K562 (cell line): ENCODE measurements around the gene OLFML2A. TPM values are rescaled to one million over a fixed set of nuclear protein-coding genes. Genes with fewer than 3 reads are reported as not detected.

Experiments used
- BACH1 ChIP-seq: fragments of 200-800 bp; sonication (Bioruptor generic); IDR thresholded peaks from 2 replicates; pipeline ENCODE4 v1.6.1; 2016; ENCODE audit warnings: missing genetic modification characterization, missing compliant biosample characterization
- DIDO1 ChIP-seq: fragments of 450-650 bp; IDR thresholded peaks from 2 replicates; pipeline ENCODE4 v1.6.1; 2016; ENCODE audit warnings: low read depth, missing biosample characterization, missing genetic modification characterization
- DNMT1 ChIP-seq: fragments of 450-650 bp; IDR thresholded peaks from 2 replicates; pipeline ENCODE4 v1.6.1; 2016; ENCODE audit warnings: antibody characterized with exemption, mild to moderate bottlenecking
- EHMT2 ChIP-seq: fragments of 450-650 bp; IDR thresholded peaks from 2 replicates; pipeline ENCODE4 v1.6.1; 2018; ENCODE audit warnings: antibody characterized with exemption
- GATAD2B ChIP-seq: fragments of 450-650 bp; IDR thresholded peaks from 2 replicates; pipeline ENCODE4 v1.6.1; 2017; ENCODE audit warnings: mild to moderate bottlenecking, borderline replicate concordance
- KDM2B ChIP-seq: fragments of 250-450 bp; sonication (Bioruptor Pico); IDR thresholded peaks from 2 replicates; pipeline ENCODE4 v1.8.0; 2021; ENCODE audit warnings: mild to moderate bottlenecking, moderate library complexity
- NR2C1 ChIP-seq, 2 experiments: fragments of 450-650 bp; IDR thresholded peaks; 2 replicates each; pipeline ENCODE4 v1.6.1; 2017; ENCODE audit warnings: mild to moderate bottlenecking in 2 of 2, antibody characterized with exemption in 1 of 2, inconsistent platforms in 1 of 2, missing compliant biosample characterization in 1 of 2, missing genetic modification characterization in 1 of 2
- RAD21 ChIP-seq, 2 experiments: fragments of 250-450 bp in 1 of 2; fragments of 450-650 bp in 1 of 2; sonication (Bioruptor Pico) in 1 of 2; formaldehyde crosslinking in 1 of 2; IDR thresholded peaks in 1 of 2; conservative IDR thresholded peaks in 1 of 2; 2 replicates each; pipeline versions ENCODE4 v1.4.0 to v1.8.0; 2020 to 2022; ENCODE audit warnings: mild to moderate bottlenecking in 2 of 2, moderate library complexity in 1 of 2
- RBM25 ChIP-seq: fragments of 200-400 bp; formaldehyde crosslinking; IDR thresholded peaks from 2 replicates; pipeline ENCODE4 v1.6.1; 2018; ENCODE audit warnings: low read length, low read depth, moderate library complexity; ENCODE audit not compliant: severe bottlenecking
- SAFB ChIP-seq: fragments of 200-400 bp; formaldehyde crosslinking; IDR thresholded peaks from 2 replicates; pipeline ENCODE4 v1.6.1; 2017; ENCODE audit warnings: low read depth, low read length, borderline replicate concordance
- SMARCA5 ChIP-seq: fragments of 450-650 bp; IDR thresholded peaks from 2 replicates; pipeline ENCODE4 v1.6.1; 2016
- SMC3 ChIP-seq: conservative IDR thresholded peaks from 2 replicates; pipeline ENCODE4 v1.6.1; 2011; ENCODE audit warnings: low read depth, low read length, improper control_type of control experiment; ENCODE audit not compliant: insufficient read depth
- SRF ChIP-seq, 2 experiments: fragments of 250-450, 450-650 bp in 1 of 2; sonication (Bioruptor Pico) in 1 of 2; sonication (generic) in 1 of 2; formaldehyde crosslinking; IDR thresholded peaks; 2 replicates each; pipeline versions ENCODE4 v1.5.0 to v1.5.1; 2020 to 2022; ENCODE audit warnings: mild to moderate bottlenecking in 1 of 2, missing genetic modification reagents in 1 of 2
- STAT5A ChIP-seq: IDR thresholded peaks from 2 replicates; pipeline ENCODE4 v1.6.1; 2012; ENCODE audit warnings: low read length, inconsistent platforms, borderline replicate concordance
- TGIF2 ChIP-seq: sonication (generic); formaldehyde crosslinking; IDR thresholded peaks from 2 replicates; pipeline ENCODE4 v1.8.1; 2022; ENCODE audit warnings: mild to moderate bottlenecking, missing genetic modification reagents, moderate library complexity
- ZBTB33 ChIP-seq: sonication (generic); formaldehyde crosslinking; IDR thresholded peaks from 2 replicates; pipeline ENCODE4 v1.8.1; 2023; ENCODE audit warnings: mild to moderate bottlenecking, missing genetic modification reagents
- ZKSCAN1 ChIP-seq: fragments of 150-350 bp; IDR thresholded peaks from 2 replicates; pipeline ENCODE4 v1.6.1; 2016; ENCODE audit warnings: low read depth, low read length
- ZNF124 ChIP-seq: sonication (generic); formaldehyde crosslinking; IDR thresholded peaks from 2 replicates; pipeline ENCODE4 v1.8.1; 2022; ENCODE audit warnings: missing genetic modification reagents
- ZNF143 ChIP-seq: sonication (generic); formaldehyde crosslinking; IDR thresholded peaks from 2 replicates; pipeline ENCODE4 v1.9.0; 2022; ENCODE audit warnings: mild to moderate bottlenecking, missing genetic modification reagents
- ZNF217 ChIP-seq: sonication (generic); formaldehyde crosslinking; IDR thresholded peaks from 2 replicates; pipeline ENCODE4 v1.8.0; 2022; ENCODE audit warnings: mild to moderate bottlenecking, missing genetic modification reagents
- ZNF764 ChIP-seq: fragments of 250-450 bp; sonication (Bioruptor Pico); IDR thresholded peaks from 2 replicates; pipeline ENCODE4 v1.4.0; 2020; ENCODE audit warnings: low read depth, mild to moderate bottlenecking, moderate library complexity
- polyA plus RNA-seq, 8 experiments: library from polyadenylated mRNA; depleted of rRNA in 4 of 8; stranded (reverse) in 5 of 8; unstranded in 3 of 8; fragments of >200 nt; fragmentation: Nextera tagmentation in 2 of 8; fragmentation: Illumina TruSeq in 1 of 8; extraction: Ambion mirVana in 2 of 8; extraction: Trizol in 1 of 8; gene quantifications; 2 replicates each; pipeline versions ENCODE4 v1.2.1 to v1.2.3, GENCODE V29; 2011 to 2014; ENCODE audit warnings: inconsistent platforms in 1 of 8, missing spikeins in 1 of 8
- total RNA-seq, 7 experiments: library from RNA; depleted of rRNA in 6 of 7; stranded (reverse); fragments of >200 nt in 6 of 7; fragmentation: Illumina TruSeq in 2 of 7; extraction: Trizol in 2 of 7; gene quantifications; 2 replicates each; pipeline versions ENCODE4 v1.2.1 to v1.2.3, GENCODE V29; 2011 to 2021; ENCODE audit warnings: low replicate concordance in 1 of 7
- TF ChIP-seq, protein P1 (sequence below), 2 experiments: fragments of 450-650 bp in 1 of 2; sonication (generic) in 1 of 2; formaldehyde crosslinking in 1 of 2; IDR thresholded peaks in 1 of 2; conservative IDR thresholded peaks in 1 of 2; 2 replicates each; pipeline versions ENCODE4 v1.6.1 to v1.8.1; 2016 to 2023; ENCODE audit warnings: mild to moderate bottlenecking in 2 of 2, moderate library complexity in 2 of 2, inconsistent platforms in 1 of 2, missing genetic modification reagents in 1 of 2
- TF ChIP-seq, protein P2 (sequence below): fragments of 250-450 bp; sonication (Bioruptor Pico); IDR thresholded peaks from 2 replicates; pipeline ENCODE4 v1.8.0; 2022; ENCODE audit warnings: inconsistent platforms

OLFML2A gene
- total and polyA plus RNA-seq, 9 of the 15 experiments (the other 6 are each of a cell fraction or from before 2014, with no cell fraction given): 0.16 TPM; not detected in 8

DNA sequence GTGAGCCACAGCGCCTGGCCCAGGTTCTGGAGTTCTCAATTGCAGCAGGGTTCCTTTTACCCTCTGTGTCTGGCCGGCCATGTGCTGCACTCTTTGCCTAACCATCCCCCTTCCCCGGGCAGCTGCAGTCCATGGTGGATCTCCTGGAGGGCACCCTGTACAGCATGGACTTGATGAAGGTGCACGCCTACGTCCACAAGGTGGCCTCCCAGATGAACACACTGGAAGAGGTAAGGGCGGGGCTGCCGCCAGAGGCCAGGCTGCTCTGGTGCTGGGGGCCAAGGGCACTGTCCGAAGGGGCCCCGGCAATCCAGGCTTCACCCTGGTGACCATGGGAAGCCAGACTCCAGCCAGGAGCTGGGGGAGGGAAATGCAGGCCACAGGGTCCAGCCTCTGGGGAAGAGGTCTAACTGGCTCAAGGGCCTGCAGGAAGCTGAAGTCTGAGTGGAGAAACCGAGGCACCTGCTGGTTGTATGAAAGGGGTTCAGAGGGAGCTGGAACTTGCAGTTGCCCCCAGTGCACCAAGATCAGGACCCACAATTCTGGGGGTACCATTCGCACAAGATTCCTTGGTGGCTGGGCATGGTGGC lies 18.1 kb downstream of the OLFML2A start (continued):
- TF ChIP-seq BACH1 (no peak), RBM25 (no peak), GATAD2B (no peak), ZNF217 (CRISPR knock-in tag) (no peak), SMARCA5 (no peak), SRF (CRISPR knock-in tag; IDR thresholded peaks at IDR 0.05) (no peak), RAD21 (CRISPR knock-in tag; conservative IDR thresholded peaks at IDR 0.05 in 1 of 2, IDR thresholded peaks at IDR 0.05 in 1 of 2) (peak in 1 of 2 experiments; percentile 78; a peak in 3 of 4 replicates), SMC3 (peak; percentile 50), TGIF2 (no peak), STAT5A (no peak), ZNF764 (CRISPR knock-in tag) (no peak), ZBTB33 (CRISPR knock-in tag) (peak; percentile 56; the same call in 1 of the 2 replicates), ZKSCAN1 (no peak), SAFB (no peak), NR2C1 (IDR thresholded peaks at IDR 0.05) (no peak), NR2C1 (tag; IDR thresholded peaks at IDR 0.05) (no peak), DIDO1 (tag) (no peak), DNMT1 (no peak), ZNF124 (CRISPR knock-in tag) (no peak), ZNF143 (CRISPR knock-in tag) (no peak), EHMT2 (no peak), KDM2B (CRISPR knock-in tag) (no peak)
- TF ChIP-seq, protein P1, sequence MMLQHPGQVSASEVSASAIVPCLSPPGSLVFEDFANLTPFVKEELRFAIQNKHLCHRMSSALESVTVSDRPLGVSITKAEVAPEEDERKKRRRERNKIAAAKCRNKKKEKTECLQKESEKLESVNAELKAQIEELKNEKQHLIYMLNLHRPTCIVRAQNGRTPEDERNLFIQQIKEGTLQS (IDR thresholded peaks at IDR 0.05): no peak
- TF ChIP-seq, protein P1 (CRISPR knock-in tag; conservative IDR thresholded peaks at IDR 0.05): no peak
- TF ChIP-seq, protein P2, sequence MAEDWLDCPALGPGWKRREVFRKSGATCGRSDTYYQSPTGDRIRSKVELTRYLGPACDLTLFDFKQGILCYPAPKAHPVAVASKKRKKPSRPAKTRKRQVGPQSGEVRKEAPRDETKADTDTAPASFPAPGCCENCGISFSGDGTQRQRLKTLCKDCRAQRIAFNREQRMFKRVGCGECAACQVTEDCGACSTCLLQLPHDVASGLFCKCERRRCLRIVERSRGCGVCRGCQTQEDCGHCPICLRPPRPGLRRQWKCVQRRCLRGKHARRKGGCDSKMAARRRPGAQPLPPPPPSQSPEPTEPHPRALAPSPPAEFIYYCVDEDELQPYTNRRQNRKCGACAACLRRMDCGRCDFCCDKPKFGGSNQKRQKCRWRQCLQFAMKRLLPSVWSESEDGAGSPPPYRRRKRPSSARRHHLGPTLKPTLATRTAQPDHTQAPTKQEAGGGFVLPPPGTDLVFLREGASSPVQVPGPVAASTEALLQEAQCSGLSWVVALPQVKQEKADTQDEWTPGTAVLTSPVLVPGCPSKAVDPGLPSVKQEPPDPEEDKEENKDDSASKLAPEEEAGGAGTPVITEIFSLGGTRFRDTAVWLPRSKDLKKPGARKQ (CRISPR knock-in tag): no peak
